Esophagus squamous epithelium (tissue), 5 donors: ENCODE data around the gene PFKFB3. TPM values are rescaled to one million over a fixed set of nuclear protein-coding genes. Genes with fewer than 3 reads are reported as not detected.

Experiments
- DNase-seq: peaks from one replicate; lab custom pipeline; 2025; lab: John Stamatoyannopoulos, UW
- H3K27ac ChIP-seq, 4 donors: fragments of 200-600 bp; sonication (generic); one replicate each; pipeline ENCODE4 v1.5.1; 2016 to 2019; ENCODE audit warnings: mild to moderate bottlenecking in 1 of 4
- H3K27me3 ChIP-seq, 4 donors: fragments of 200-600 bp; sonication (generic); 1 replicate in 3 of 4; 2 replicates in 1 of 4; pipeline versions ENCODE4 v1.5.1 to v1.6.0; 2017 to 2021; ENCODE audit warnings: antibody characterized with exemption in 1 of 4
- H3K36me3 ChIP-seq, 3 donors: fragments of 200-600 bp; sonication (generic); one replicate each; pipeline ENCODE4 v1.5.1; 2016 to 2019
- H3K4me1 ChIP-seq, 3 donors: fragments of 200-600 bp; sonication (generic); one replicate each; pipeline ENCODE4 v1.5.1; 2017 to 2019
- H3K4me3 ChIP-seq, 4 donors: fragments of 200-600 bp; sonication (generic); 1 replicate in 3 of 4; 2 replicates in 1 of 4; pipeline ENCODE4 v1.5.1; 2016 to 2019; ENCODE audit warnings: mild to moderate bottlenecking in 2 of 4, moderate library complexity in 1 of 4
- H3K9me3 ChIP-seq, 3 donors: fragments of 200-600 bp; sonication (generic); one replicate each; pipeline ENCODE4 v1.5.1; 2016 to 2019
- CTCF ChIP-seq, 6 experiments: fragments of 450-650 bp in 4 of 6; fragments of 200-600 bp in 2 of 6; sonication (generic) in 2 of 6; IDR thresholded peaks; one replicate each; pipeline ENCODE4 v1.5.1; 2016 to 2019; ENCODE audit warnings: antibody characterized with exemption in 6 of 6, mild to moderate bottlenecking in 4 of 6, moderate library complexity in 4 of 6
- POLR2A ChIP-seq, 4 donors: fragments of 450-650 bp; IDR thresholded peaks; one replicate each; pipeline ENCODE4 v1.6.1; 2017; ENCODE audit warnings: antibody characterized with exemption in 4 of 4, mild to moderate bottlenecking in 4 of 4, moderate library complexity in 3 of 4
- WGBS, 2 donors: methylation state at CpG; one replicate each; pipeline ENCODE4 v1.1.5; 2018; 5-methylcytosine and 5-hydroxymethylcytosine counted together
- intact Hi-C: fragments of 100-400 bp; cut with DNase I; formaldehyde crosslinking; loops from one replicate; pipeline ENCODE4 v1.15.0; 2022
- total RNA-seq, 4 donors: library from RNA; depleted of rRNA; stranded (reverse); fragments of >200 nt; gene quantifications; one replicate each; pipeline ENCODE4 v1.1.0, GENCODE V29; 2016
- donor health status: DM: yes; HTN: yes; CAD: no.

The PFKFB3 gene
- total RNA-seq, 4 donors from 2014 or later, result 17.1 to 37.8 (median 26.2) TPM

- DNase-seq, result no peak
- H3K27ac ChIP-seq, result no peak overlapping the region
- 99 to 100% methylated on average over 6 to 7 of the region's 7 CpGs for WGBS, 2 donors
- TF ChIP-seq CTCF (IDR thresholded peaks at IDR 0.05) (no peak), POLR2A (IDR thresholded peaks at IDR 0.05) (no peak)
- H3K27me3 ChIP-seq, result no peaks in the 10 kb centered on the region
- H3K4me1 ChIP-seq, result peaks cover 6 to 55% (median 32%) of the 10 kb centered on the region in 3 donors
- no peaks in the 10 kb centered on the region for H3K9me3 ChIP-seq
- peaks cover 35 to 82% (median 55%) of the 10 kb centered on the region in 3 donors for H3K36me3 ChIP-seq
- intact Hi-C loops, result no loop called here
- no peak overlapping the region for H3K4me3 ChIP-seq
Observed at GRCh38 chr10:6214612-6215011, 11.9 kb downstream of the PFKFB3 start.

GRCh38 chr10:6215241-6215640, 12.5 kb downstream of the PFKFB3 start:
- H3K9me3 ChIP-seq, result no peaks in the 10 kb centered on the region
- intact Hi-C loops, result no loop called here
- DNase-seq, result no peak
- no peak overlapping the region for H3K27ac ChIP-seq
- no peaks in the 10 kb centered on the region for H3K27me3 ChIP-seq
- 69 to 80% methylated on average over 1 to 13 of the region's 19 CpGs for WGBS, 2 donors
- TF ChIP-seq POLR2A (IDR thresholded peaks at IDR 0.05), result no peak
- no peak overlapping the region for H3K4me3 ChIP-seq
- H3K36me3 ChIP-seq, result peaks cover 41 to 88% (median 61%) of the 10 kb centered on the region in 3 donors
- peaks cover 6 to 57% (median 33%) of the 10 kb centered on the region in 3 donors for H3K4me1 ChIP-seq

DNA sequence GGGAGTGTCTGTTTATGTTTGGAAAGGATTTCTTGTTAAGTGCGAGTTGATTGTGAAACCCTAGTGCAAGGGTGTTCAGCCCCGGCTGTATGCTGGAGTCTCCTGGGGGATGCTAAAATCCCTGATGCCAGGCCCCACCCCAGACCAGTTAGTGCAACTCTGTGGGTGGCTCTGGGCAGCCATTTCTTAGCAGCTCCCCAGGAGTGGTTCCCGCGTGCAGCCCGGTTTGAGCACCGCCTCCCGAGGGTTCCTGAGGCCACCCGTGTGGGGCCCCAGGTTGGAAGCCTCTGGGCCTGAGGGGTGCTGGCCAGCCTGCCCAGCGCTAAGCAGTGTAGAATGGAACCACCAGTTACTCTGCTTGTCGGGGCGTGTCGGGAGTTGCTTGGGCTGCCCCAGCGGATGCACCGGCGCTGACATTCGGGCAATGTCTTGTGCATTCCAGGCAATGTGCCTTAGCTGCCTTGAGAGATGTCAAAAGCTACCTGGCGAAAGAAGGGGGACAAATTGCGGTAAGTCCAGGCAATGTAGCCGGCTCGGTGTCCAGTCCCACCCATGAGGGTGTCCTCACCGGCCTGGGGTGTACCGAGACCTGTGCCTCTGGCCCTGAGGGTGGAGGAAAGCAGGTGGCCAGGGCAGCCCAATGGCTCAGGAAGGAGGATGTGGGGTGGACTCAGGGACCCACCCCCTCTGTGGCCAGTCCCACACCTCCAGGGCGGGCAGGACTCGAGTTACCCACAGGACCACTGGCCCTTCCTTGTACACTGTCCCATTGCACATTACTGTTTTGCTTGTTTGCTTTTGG, 13.2 kb downstream of the PFKFB3 start:
- Histone ChIP-seq H3K4me3 (no peak overlapping the region), H3K27me3 (no peaks in the 10 kb centered on the region), H3K36me3 (peaks cover 48 to 95% (median 67%) of the 10 kb centered on the region in 3 donors), H3K4me1 (peaks cover 6 to 56% (median 32%) of the 10 kb centered on the region in 3 donors), H3K9me3 (no peaks in the 10 kb centered on the region), H3K27ac (no peak overlapping the region)
- intact Hi-C loops, result no loop called here
- 76 to 100% methylated on average over 4 to 14 of the region's 24 CpGs for WGBS, 2 donors
- no peak for TF ChIP-seq POLR2A (IDR thresholded peaks at IDR 0.05)
- no peak for TF ChIP-seq CTCF (IDR thresholded peaks at IDR 0.05)
- DNase-seq, result no peak

GRCh38 chr10:6216916-6217315, 14.2 kb downstream of the PFKFB3 start:
- 83 to 97% methylated on average over 2 to 13 of the region's 20 CpGs for WGBS, 2 donors
- DNase-seq, result no peak
- Histone ChIP-seq H3K27ac (no peak overlapping the region), H3K9me3 (no peaks in the 10 kb centered on the region), H3K36me3 (peaks cover 58 to 98% (median 77%) of the 10 kb centered on the region in 3 donors), H3K27me3 (no peaks in the 10 kb centered on the region), H3K4me3 (no peak overlapping the region), H3K4me1 (peaks cover 6 to 46% (median 24%) of the 10 kb centered on the region in 3 donors)
- intact Hi-C loops, result no loop called here
- TF ChIP-seq POLR2A (IDR thresholded peaks at IDR 0.05), result no peak
- TF ChIP-seq CTCF (IDR thresholded peaks at IDR 0.05), result no peak

DNA sequence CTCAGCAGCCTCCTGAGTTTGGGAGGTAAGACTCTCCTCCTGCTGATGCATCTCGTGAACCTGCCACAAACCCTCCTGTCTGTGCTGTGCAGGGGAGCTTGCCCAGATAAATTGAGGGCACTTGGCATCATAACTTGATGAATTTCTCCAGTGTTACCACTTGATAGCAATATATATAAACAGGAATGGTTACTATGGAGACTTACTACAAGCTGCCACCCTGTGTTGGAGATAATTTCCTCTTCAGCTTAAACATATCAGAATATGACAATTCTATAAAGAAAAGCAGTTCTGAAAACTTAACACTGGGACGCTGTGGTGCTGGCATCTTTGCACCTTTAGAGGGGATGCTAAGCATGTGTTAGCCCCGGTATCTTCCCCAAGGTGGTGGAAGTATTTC, 14.9 kb downstream of the PFKFB3 start:
- Histone ChIP-seq H3K27ac (no peak overlapping the region), H3K9me3 (no peaks in the 10 kb centered on the region), H3K36me3 (peaks cover 65 to 99% (median 81%) of the 10 kb centered on the region in 3 donors), H3K4me3 (no peak overlapping the region), H3K4me1 (peaks cover 3 to 39% (median 17%) of the 10 kb centered on the region in 3 donors), H3K27me3 (no peaks in the 10 kb centered on the region)
- DNase-seq, result no peak
- TF ChIP-seq CTCF (IDR thresholded peaks at IDR 0.05), result no peak
- TF ChIP-seq POLR2A (IDR thresholded peaks at IDR 0.05), result no peak
- intact Hi-C loops, result no loop called here
- 65 to 91% methylated on average over 2 of the region's 3 CpGs for WGBS, 2 donors
